Tracheal epithelial cell (primary cell): Measurements from ENCODE around the gene WDR82. TPM values are rescaled to one million over a fixed set of nuclear protein-coding genes. Genes with fewer than 3 reads are reported as not detected.

Experiments used
- total RNA-seq: library from RNA; depleted of rRNA; stranded (reverse); fragments of >200 nt; gene quantifications from 2 replicates; pipeline ENCODE4 v1.2.1, GENCODE V29; 2014

WDR82 gene
- 54.9 and 62.7 TPM in 2 replicates for total RNA-seq

GRCh38 chr3:52278510-52279069 lies at the start of gene WDR82:
TSS of gene WDR82 (minus strand) at chr3:52278649. CDS start at chr3:52278361, 288 bp downstream.

GRCh38 chr3:52315977-52316764 lies 37.7 kb upstream of the WDR82 start, which contains the start of gene DNAH1:
TSS of gene DNAH1 (plus strand) at chr3:52316319. CDS start at chr3:52322443, 6,124 bp downstream.

GRCh38 chr3:52245322-52246263 lies 32.9 kb downstream of the WDR82 start, which contains the start of gene PPM1M:
TSS of gene PPM1M (plus strand) at chr3:52245759. CDS start at chr3:52245825, 66 bp downstream.

GRCh38 chr3:52238761-52239701 lies 39.4 kb downstream of the WDR82 start, which contains the start of gene TWF2:
TSS of gene TWF2 (minus strand) at chr3:52239158. CDS start at chr3:52239016, 142 bp downstream.

GRCh38 chr3:52225452-52226228 lies 52.8 kb downstream of the WDR82 start, which contains the start of gene TLR9:
TSS of gene TLR9 (minus strand) at chr3:52225645. CDS start at chr3:52225529, 116 bp downstream.

Other genes starting within 250 kb of the WDR82 start
- gene DUSP7, start 222.1 kb downstream of the WDR82 start, total RNA-seq: 102 and 110 TPM in 2 replicates
- 0.85 and 2.2 TPM in 2 replicates for gene POC1A, start 124.2 kb downstream of the WDR82 start, total RNA-seq
- gene ALAS1, start 80.5 kb downstream of the WDR82 start, total RNA-seq: 36.2 and 44.1 TPM in 2 replicates
- under 0.01 TPM in 1 of 2 replicates, not detected in the other for gene TLR9, start 53.0 kb downstream of the WDR82 start, total RNA-seq
- gene TWF2, start 39.5 kb downstream of the WDR82 start, total RNA-seq: 57.1 and 97.1 TPM in 2 replicates
- 3.4 and 6.0 TPM in 2 replicates for gene PPM1M, start 32.9 kb downstream of the WDR82 start, total RNA-seq
- gene GLYCTK, start 9.2 kb upstream of the WDR82 start, total RNA-seq: 3.4 and 5.8 TPM in 2 replicates
- 0.85 and 0.96 TPM in 2 replicates for gene DNAH1, start 37.7 kb upstream of the WDR82 start, total RNA-seq
- 52.4 and 79.3 TPM in 2 replicates for gene BAP1, start 131.4 kb upstream of the WDR82 start, total RNA-seq
- gene PHF7, start 132.0 kb upstream of the WDR82 start, total RNA-seq: 5.8 and 9.6 TPM in 2 replicates
- gene SEMA3G, start 166.5 kb upstream of the WDR82 start, total RNA-seq: under 0.01 and 1.7 TPM in 2 replicates
- gene TNNC1, start 175.4 kb upstream of the WDR82 start, total RNA-seq: 0.48 TPM in 1 of 2 replicates, not detected in the other
- gene NISCH, start 177.0 kb upstream of the WDR82 start, total RNA-seq: 29.4 and 39.3 TPM in 2 replicates
- gene STAB1, start 216.7 kb upstream of the WDR82 start, total RNA-seq: 0.21 and 0.24 TPM in 2 replicates